ENCODE data around the gene HAGHL.

Gene HAGHL

GRCh38 chr16:725463-726187, 1.3 kb upstream of the HAGHL start:
- DNase-seq (ENCODE audit: insufficient read length, low spot score): no peak
- FAIRE-seq: no peak
- TF ChIP-seq POLR2A (IDR thresholded peaks at IDR 0.05; ENCODE audit: low read depth, low read length): no peak

- no peak for TF ChIP-seq POLR2A (IDR thresholded peaks at IDR 0.05; ENCODE audit: low read depth, low read length)
- FAIRE-seq (no peak), DNase-seq (ENCODE audit: insufficient read length, low spot score) (no peak)
Measured at GRCh38 chr16:726188-726437, 793 bp upstream of the HAGHL start.

- FAIRE-seq: no peak
- no peak for TF ChIP-seq POLR2A (IDR thresholded peaks at IDR 0.05; ENCODE audit: low read depth, low read length)
- DNase-seq (ENCODE audit: insufficient read length, low spot score): no peak
Measured at GRCh38 chr16:727291-727977, 528 bp downstream of the HAGHL start.

GRCh38 chr16:728131-728889, 1.4 kb downstream of the HAGHL start:
- 0 out of 2 replicates have a peak, but pooled peaks have one; percentile 28 for TF ChIP-seq POLR2A (IDR thresholded peaks at IDR 0.05; ENCODE audit: low read depth, low read length)
- FAIRE-seq (no peak), DNase-seq (ENCODE audit: insufficient read length, low spot score) (peak; percentile 95)

DNA sequence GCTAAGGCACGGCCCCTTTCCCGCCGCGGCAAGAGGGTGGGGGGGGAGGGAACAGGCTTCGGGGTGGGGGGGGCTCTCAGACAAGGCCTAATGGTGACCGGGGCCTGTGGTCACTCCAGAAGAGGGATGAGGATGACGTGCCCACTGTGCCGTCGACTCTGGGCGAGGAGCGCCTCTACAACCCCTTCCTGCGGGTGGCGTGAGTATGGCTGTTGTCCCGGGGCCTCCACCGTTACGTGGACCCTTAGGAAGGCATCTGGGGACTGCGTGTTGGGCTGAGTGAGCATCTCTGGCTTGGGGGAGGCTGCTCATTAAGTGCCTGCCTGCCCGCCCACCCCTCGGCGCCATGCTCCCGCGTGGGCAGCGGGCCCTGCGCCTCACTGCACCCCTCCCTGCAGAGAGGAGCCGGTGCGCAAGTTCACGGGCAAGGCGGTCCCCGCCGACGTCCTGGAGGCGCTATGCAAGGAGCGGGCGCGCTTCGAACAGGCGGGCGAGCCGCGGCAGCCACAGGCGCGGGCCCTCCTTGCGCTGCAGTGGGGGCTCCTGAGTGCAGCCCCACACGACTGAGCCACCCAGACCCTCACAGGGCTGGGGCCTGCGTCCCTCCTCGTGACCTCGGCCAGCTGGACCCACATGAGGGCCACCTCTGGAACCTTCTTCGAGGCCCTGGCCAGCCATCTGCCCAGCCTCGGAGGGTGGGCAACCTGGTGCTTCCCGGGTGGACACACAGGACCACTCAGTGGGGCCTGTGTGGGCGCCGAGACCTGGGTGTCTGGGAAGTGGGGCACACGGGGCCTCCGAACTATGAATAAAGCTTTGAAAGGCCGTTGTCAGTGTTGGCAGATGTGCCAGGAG, 2.2 kb downstream of the HAGHL start:
- FAIRE-seq: no peak
- DNase-seq (ENCODE audit: insufficient read length, low spot score): no peak
- no peak for TF ChIP-seq POLR2A (IDR thresholded peaks at IDR 0.05; ENCODE audit: low read depth, low read length)

DNA sequence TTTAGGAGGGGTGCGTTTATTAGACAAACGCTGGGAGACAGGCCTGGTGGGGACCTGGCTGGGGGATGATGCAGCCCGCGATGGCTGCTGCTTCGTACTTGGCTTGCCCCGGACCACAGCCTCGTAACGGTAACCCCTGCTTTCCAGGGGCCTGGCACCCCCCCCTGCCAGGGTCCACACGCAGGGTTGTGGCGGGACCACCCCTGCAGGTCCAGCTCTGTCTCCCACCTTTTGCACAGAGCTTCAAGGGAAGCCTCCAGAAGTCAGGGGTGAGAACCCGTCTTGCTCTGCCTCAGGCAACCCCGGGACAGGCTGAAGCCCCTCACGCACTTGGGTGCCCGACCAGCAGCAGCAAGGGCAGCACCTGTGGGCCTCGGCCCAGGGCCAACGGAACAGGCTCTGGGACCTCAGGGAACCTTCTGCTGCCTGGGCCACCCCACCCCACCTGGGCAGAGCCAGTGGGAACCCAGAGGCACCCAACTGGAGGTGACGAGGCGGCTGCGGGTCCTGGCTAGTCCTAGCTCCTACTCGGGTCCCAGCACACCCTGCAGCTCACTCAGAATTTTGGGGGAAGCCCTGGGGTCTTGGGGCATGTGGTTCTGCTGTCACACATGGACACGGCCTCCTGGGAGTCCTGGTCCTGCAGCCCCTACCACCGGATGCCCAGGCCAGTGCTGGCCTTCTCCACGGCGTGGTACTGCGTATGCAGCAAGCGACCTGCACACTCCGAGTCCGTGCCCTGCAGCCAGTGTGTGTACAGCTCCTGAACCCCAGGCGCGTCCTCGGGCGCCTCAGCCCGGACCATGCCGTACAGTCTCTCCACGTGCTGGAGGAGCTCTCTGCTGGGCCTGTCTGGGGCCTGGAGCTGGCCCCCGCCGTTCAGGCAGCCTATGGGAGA, 3.1 kb downstream of the HAGHL start:
- FAIRE-seq (no peak), DNase-seq (ENCODE audit: insufficient read length, low spot score) (no peak)
- TF ChIP-seq POLR2A (IDR thresholded peaks at IDR 0.05; ENCODE audit: low read depth, low read length): no peak

GRCh38 chr16:730666-731509, 4.0 kb downstream of the HAGHL start:
- no peak for FAIRE-seq

DNA sequence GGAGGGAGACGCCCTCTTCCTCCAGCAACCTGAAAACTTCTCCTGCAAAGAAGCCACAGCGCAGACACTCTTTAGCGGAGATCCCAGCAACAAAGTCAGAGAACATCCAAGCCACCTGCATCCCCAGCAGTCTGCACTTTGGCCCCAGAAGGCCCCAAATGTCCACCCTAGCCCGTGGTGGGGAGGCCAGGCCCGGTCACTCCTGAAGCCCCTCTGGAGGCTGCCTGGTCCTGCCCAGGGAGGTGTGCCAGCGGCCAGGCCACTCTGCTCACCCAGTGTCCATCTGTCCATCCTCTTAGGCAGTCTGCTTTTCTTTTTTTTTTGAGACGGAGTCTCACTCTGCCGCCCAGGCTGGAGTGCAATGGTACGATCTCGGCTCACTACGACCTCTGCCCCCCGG, 5.4 kb downstream of the HAGHL start:
- no peak for DNase-seq (ENCODE audit: insufficient read length, low spot score)
- FAIRE-seq: no peak
- TF ChIP-seq POLR2A (IDR thresholded peaks at IDR 0.05; ENCODE audit: low read depth, low read length): no peak

More at GRCh38 chr16:730666-731509, 4.0 kb downstream of the HAGHL start:
- TF ChIP-seq POLR2A (IDR thresholded peaks at IDR 0.05; ENCODE audit: low read depth, low read length): no peak
- DNase-seq (ENCODE audit: insufficient read length, low spot score): no peak

- no peak for FAIRE-seq
- TF ChIP-seq POLR2A (IDR thresholded peaks at IDR 0.05; ENCODE audit: low read depth, low read length): no peak
Measured at GRCh38 chr16:732936-733335, 6.0 kb downstream of the HAGHL start.

GRCh38 chr16:733382-734207, 6.7 kb downstream of the HAGHL start:
- FAIRE-seq (no peak), DNase-seq (ENCODE audit: insufficient read length, low spot score) (no peak)
- no peak for TF ChIP-seq POLR2A (IDR thresholded peaks at IDR 0.05; ENCODE audit: low read depth, low read length)

More at GRCh38 chr16:732936-733335, 6.0 kb downstream of the HAGHL start:
- DNase-seq (ENCODE audit: insufficient read length, low spot score): no peak

All from H54 (cell line).